ENCODE results near the gene WDR37. TPM values are rescaled to one million over a fixed set of nuclear protein-coding genes. Genes with fewer than 3 reads are reported as not detected.

Gene WDR37
- polyA plus RNA-seq, 1 of the 3 experiments (the other 2 are of a cell fraction), result 11.9 TPM

DNA sequence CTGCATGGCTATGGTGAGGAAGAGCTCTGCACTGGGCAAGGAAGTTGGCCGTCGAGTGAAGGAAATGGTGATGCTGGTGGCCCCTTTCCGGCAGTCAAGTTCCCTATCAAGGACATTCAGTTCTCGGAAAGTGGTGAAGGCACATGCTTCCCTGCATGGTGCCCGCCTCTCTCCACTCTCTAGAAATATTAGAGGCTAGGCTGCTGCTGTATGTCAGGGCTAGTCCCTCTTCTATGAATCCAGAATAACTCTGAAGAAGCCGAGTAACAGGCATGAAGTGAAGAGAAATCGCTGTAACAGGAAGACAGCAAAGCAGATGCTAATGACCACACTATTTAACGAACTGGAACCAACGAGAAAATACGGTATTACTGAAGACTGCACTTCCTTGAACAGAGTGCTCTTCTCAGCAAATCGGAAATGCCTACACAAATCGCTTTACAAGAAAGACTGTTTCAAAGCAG, 12.6 kb upstream of the WDR37 start:
- no peak overlapping the region for H3K4me2 ChIP-seq
- no peaks in the 10 kb centered on the region for H3K9me3 ChIP-seq
- TF ChIP-seq TCF12 (IDR thresholded peaks at IDR 0.05) (no peak), EP300 (IDR thresholded peaks at IDR 0.05; ENCODE audit: borderline replicate concordance in 1 of 2, low read depth in 1 of 2, low read length in 1 of 2) (no peak), RFX5 (IDR thresholded peaks at IDR 0.05; ENCODE audit: low read length) (no peak), YY1 (IDR thresholded peaks at IDR 0.05; ENCODE audit: low read depth) (no peak), NFIC (IDR thresholded peaks at IDR 0.05; ENCODE audit: borderline replicate concordance) (no peak), ELF1 (IDR thresholded peaks at IDR 0.05) (no peak), GABPA (IDR thresholded peaks at IDR 0.05; ENCODE audit: low read depth) (no peak), FOSL2 (IDR thresholded peaks at IDR 0.05; ENCODE audit: borderline replicate concordance, low read depth) (no peak), SIN3A (IDR thresholded peaks at IDR 0.05; ENCODE audit: borderline replicate concordance, low read depth, low read length) (no peak), GATA2 (CRISPR knock-in tag; IDR thresholded peaks at IDR 0.05) (no peak), NRF1 (IDR thresholded peaks at IDR 0.05; ENCODE audit: low read depth, low read length) (no peak), EZH2phosphoT487 (IDR thresholded peaks at IDR 0.05; ENCODE audit: borderline replicate concordance, low read depth) (no peak), SMC3 (IDR thresholded peaks at IDR 0.05; ENCODE audit: low read depth, low read length) (no peak), JUND (IDR thresholded peaks at IDR 0.05) (no peak), CHD2 (IDR thresholded peaks at IDR 0.05; ENCODE audit: low read length, partially characterized antibody) (no peak), FOXM1 (IDR thresholded peaks at IDR 0.05; ENCODE audit: low read depth) (no peak)
- TF ChIP-seq, protein P1, sequence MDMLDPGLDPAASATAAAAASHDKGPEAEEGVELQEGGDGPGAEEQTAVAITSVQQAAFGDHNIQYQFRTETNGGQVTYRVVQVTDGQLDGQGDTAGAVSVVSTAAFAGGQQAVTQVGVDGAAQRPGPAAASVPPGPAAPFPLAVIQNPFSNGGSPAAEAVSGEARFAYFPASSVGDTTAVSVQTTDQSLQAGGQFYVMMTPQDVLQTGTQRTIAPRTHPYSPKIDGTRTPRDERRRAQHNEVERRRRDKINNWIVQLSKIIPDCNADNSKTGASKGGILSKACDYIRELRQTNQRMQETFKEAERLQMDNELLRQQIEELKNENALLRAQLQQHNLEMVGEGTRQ (IDR thresholded peaks at IDR 0.05; ENCODE audit: borderline replicate concordance, low read depth, low read length), result no peak
- TF ChIP-seq, protein P2, sequence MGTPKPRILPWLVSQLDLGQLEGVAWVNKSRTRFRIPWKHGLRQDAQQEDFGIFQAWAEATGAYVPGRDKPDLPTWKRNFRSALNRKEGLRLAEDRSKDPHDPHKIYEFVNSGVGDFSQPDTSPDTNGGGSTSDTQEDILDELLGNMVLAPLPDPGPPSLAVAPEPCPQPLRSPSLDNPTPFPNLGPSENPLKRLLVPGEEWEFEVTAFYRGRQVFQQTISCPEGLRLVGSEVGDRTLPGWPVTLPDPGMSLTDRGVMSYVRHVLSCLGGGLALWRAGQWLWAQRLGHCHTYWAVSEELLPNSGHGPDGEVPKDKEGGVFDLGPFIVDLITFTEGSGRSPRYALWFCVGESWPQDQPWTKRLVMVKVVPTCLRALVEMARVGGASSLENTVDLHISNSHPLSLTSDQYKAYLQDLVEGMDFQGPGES (IDR thresholded peaks at IDR 0.05; ENCODE audit: low read depth, low read length), result no peak
- TF ChIP-seq, protein P3, sequence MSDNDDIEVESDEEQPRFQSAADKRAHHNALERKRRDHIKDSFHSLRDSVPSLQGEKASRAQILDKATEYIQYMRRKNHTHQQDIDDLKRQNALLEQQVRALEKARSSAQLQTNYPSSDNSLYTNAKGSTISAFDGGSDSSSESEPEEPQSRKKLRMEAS (IDR thresholded peaks at IDR 0.05; ENCODE audit: low read depth), result no peak
- TF ChIP-seq, protein P4, sequence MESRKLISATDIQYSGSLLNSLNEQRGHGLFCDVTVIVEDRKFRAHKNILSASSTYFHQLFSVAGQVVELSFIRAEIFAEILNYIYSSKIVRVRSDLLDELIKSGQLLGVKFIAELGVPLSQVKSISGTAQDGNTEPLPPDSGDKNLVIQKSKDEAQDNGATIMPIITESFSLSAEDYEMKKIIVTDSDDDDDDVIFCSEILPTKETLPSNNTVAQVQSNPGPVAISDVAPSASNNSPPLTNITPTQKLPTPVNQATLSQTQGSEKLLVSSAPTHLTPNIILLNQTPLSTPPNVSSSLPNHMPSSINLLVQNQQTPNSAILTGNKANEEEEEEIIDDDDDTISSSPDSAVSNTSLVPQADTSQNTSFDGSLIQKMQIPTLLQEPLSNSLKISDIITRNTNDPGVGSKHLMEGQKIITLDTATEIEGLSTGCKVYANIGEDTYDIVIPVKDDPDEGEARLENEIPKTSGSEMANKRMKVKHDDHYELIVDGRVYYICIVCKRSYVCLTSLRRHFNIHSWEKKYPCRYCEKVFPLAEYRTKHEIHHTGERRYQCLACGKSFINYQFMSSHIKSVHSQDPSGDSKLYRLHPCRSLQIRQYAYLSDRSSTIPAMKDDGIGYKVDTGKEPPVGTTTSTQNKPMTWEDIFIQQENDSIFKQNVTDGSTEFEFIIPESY (IDR thresholded peaks at IDR 0.05; ENCODE audit: borderline replicate concordance, low read depth), result no peak
- no peaks in the 10 kb centered on the region for H3K27me3 ChIP-seq (ENCODE audit: insufficient read depth)
- H3K36me3 ChIP-seq (replicated peaks in 1 of 2; ENCODE audit: control insufficient read depth in 1 of 2, insufficient read depth in 2 of 2, low read length in 1 of 2), result peaks cover 33 to 48% of the 10 kb centered on the region in 2 experiments
- no peak for DNase-seq
- ChIA-PET POLR2A (no interaction called here), CTCF (no interaction called here)
- peaks cover 43% of the 10 kb centered on the region for H3K79me2 ChIP-seq (ENCODE audit: insufficient read depth)
- no peak overlapping the region for H2AFZ ChIP-seq (ENCODE audit: low read depth)
- no peaks in the 10 kb centered on the region for H3K9me2 ChIP-seq
- H3K4me1 ChIP-seq (ENCODE audit: control insufficient read depth in 1 of 2, insufficient read depth in 2 of 2, low read depth in 1 of 2, low read length in 1 of 2), result peaks cover 0 to 12% of the 10 kb centered on the region in 2 experiments; a peak in 2 of 4 replicates
- H3F3A ChIP-seq (replicated peaks; ENCODE audit: insufficient read depth), result peaks cover 11% of the 10 kb centered on the region
- no peak overlapping the region for H3K4me3 ChIP-seq (ENCODE audit: low read depth in 2 of 2, low read length in 1 of 2)
- H4K20me1 ChIP-seq (ENCODE audit: insufficient read depth), result peaks cover 16% of the 10 kb centered on the region
- H3K27ac ChIP-seq (ENCODE audit: low read depth in 2 of 2, low read length in 1 of 2), result no peak overlapping the region; a peak in 1 of 4 replicates
- no peak overlapping the region for H3K9ac ChIP-seq
- WGBS (ENCODE audit: low lambda C conversion rate), result 97% methylated on average over 12 of the region's 12 CpGs
